Measurements from ENCODE around the gene RINL.

RINL gene

GRCh38 chr19:38915329-38916321 lies 37.5 kb upstream of the RINL start:
- Histone ChIP-seq H3K9me3 (ENCODE audit: insufficient read depth, low read depth, low read length) (no peaks in the 10 kb centered on the region), H3F3A (ENCODE audit: low read depth) (no peaks in the 10 kb centered on the region), H3K36me3 (ENCODE audit: insufficient read depth, low read length) (no peaks in the 10 kb centered on the region), H2AFZ (ENCODE audit: low read length) (no peak overlapping the region), H3K4me1 (ENCODE audit: insufficient read depth, low read length, poor library complexity, severe bottlenecking) (peaks cover 7% of the 10 kb centered on the region), H3K79me2 (ENCODE audit: insufficient read depth, low read length) (no peaks in the 10 kb centered on the region), H3K27me3 (ENCODE audit: insufficient read depth, low read length, poor library complexity, severe bottlenecking) (no peaks in the 10 kb centered on the region), H4K20me1 (ENCODE audit: insufficient read depth, low read length, poor library complexity, severe bottlenecking) (no peaks in the 10 kb centered on the region), H3K4me2 (ENCODE audit: low read depth, low read length, poor library complexity, severe bottlenecking) (no peak overlapping the region), H3K4me3 (ENCODE audit: low read length, poor library complexity, severe bottlenecking) (no peak overlapping the region), H3K9ac (ENCODE audit: low read depth, low read length, poor library complexity, severe bottlenecking) (no peak overlapping the region), H3K9me2 (replicated peaks; ENCODE audit: low read depth, low read length) (no peaks in the 10 kb centered on the region)
- TF ChIP-seq CTCF (conservative IDR thresholded peaks at IDR 0.05; ENCODE audit: low read length) = no peak
- no peak for TF ChIP-seq EZH2phosphoT487 (IDR thresholded peaks at IDR 0.05; ENCODE audit: borderline replicate concordance)

DNA sequence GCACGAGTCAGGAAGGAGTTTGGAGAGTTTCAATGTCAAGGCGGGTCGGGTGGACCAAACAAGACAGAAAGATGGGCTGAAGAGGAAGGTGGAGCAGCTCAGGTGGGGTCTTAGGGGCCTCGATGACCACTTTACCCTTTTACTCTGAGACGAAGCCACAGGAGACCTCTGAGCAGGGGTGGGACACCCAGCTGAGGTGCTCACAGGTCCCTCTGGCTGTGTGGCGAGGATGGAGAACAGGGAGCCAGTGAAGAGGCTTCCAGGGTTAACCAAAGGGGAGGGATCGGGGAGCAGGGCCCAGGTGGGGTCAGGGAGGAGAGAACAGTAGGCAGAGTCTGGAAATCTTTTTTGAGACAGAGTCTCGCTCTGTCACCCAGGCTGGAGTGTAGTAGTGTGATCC lies 35.9 kb upstream of the RINL start:
- H3K4me2 ChIP-seq (ENCODE audit: low read depth, low read length, poor library complexity, severe bottlenecking) = no peak overlapping the region
- H3K4me3 ChIP-seq (ENCODE audit: low read length, poor library complexity, severe bottlenecking) = no peak overlapping the region
- H3K27me3 ChIP-seq (ENCODE audit: insufficient read depth, low read length, poor library complexity, severe bottlenecking) = no peaks in the 10 kb centered on the region
- H3F3A ChIP-seq (ENCODE audit: low read depth) = no peaks in the 10 kb centered on the region
- no peaks in the 10 kb centered on the region for H3K36me3 ChIP-seq (ENCODE audit: insufficient read depth, low read length)
- no peak for TF ChIP-seq EZH2phosphoT487 (IDR thresholded peaks at IDR 0.05; ENCODE audit: borderline replicate concordance)
- no peak for TF ChIP-seq CTCF (conservative IDR thresholded peaks at IDR 0.05; ENCODE audit: low read length)
- no peaks in the 10 kb centered on the region for H3K9me2 ChIP-seq (replicated peaks; ENCODE audit: low read depth, low read length)
- no peaks in the 10 kb centered on the region for H3K79me2 ChIP-seq (ENCODE audit: insufficient read depth, low read length)
- peaks cover 7% of the 10 kb centered on the region for H3K4me1 ChIP-seq (ENCODE audit: insufficient read depth, low read length, poor library complexity, severe bottlenecking)
- no peak overlapping the region for H2AFZ ChIP-seq (ENCODE audit: low read length)
- no peak overlapping the region for H3K9ac ChIP-seq (ENCODE audit: low read depth, low read length, poor library complexity, severe bottlenecking)
- H4K20me1 ChIP-seq (ENCODE audit: insufficient read depth, low read length, poor library complexity, severe bottlenecking) = no peaks in the 10 kb centered on the region
- no peaks in the 10 kb centered on the region for H3K9me3 ChIP-seq (ENCODE audit: insufficient read depth, low read depth, low read length)

DNA sequence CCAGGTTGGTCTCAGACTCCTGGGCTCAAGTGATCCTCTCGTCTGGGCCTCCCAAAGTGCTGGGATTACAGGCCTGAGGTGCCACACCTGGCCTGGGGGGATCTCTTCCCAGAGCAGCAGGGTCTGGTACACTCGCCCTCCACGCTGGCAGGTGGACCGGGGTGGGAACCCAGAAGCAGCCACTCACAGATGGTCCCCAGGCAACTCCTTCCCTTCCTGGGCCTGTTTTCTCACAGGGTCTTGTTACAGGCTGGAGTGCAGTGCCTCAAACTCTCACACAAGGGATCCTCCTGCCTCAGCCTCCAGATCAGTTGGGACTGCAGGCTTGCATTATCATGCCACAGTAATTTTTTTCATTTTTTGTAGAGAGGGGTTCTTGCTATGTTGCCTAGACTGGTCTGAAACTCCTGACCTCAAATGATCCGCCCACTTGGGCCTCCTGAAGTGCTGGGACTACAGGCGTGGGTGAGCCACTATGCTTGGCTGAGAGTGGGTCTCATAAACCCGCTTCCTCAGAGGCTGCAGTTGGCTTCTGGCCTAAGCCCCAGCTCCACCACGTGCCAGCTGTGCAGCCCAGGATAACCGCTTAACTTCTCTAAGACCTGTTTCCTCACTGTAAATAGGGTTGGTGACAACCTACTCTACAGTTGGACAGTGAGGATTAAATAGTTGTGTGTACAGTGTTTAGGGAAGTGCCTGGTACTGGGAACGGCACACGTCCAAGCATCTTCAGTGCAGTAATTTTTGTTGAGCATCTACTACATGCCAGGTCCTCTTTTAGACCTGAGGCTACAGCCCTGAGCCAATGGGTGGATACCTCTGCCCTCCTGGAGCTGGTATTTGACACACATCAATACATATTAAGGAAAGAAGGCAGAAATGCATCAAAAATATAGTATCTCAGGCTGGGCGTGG lies 34.8 kb upstream of the RINL start:
- no peaks in the 10 kb centered on the region for H3K36me3 ChIP-seq (ENCODE audit: insufficient read depth, low read length)
- H3K27me3 ChIP-seq (ENCODE audit: insufficient read depth, low read length, poor library complexity, severe bottlenecking) = no peaks in the 10 kb centered on the region
- H3K4me3 ChIP-seq (ENCODE audit: low read length, poor library complexity, severe bottlenecking) = no peak overlapping the region
- no peak for TF ChIP-seq CTCF (conservative IDR thresholded peaks at IDR 0.05; ENCODE audit: low read length)
- no peak for TF ChIP-seq EZH2phosphoT487 (IDR thresholded peaks at IDR 0.05; ENCODE audit: borderline replicate concordance)
- H2AFZ ChIP-seq (ENCODE audit: low read length) = no peak overlapping the region
- peak overlapping the region; percentile 17 for H3K9ac ChIP-seq (ENCODE audit: low read depth, low read length, poor library complexity, severe bottlenecking)
- no peaks in the 10 kb centered on the region for H3F3A ChIP-seq (ENCODE audit: low read depth)
- no peaks in the 10 kb centered on the region for H4K20me1 ChIP-seq (ENCODE audit: insufficient read depth, low read length, poor library complexity, severe bottlenecking)
- H3K9me3 ChIP-seq (ENCODE audit: insufficient read depth, low read depth, low read length) = no peaks in the 10 kb centered on the region
- no peaks in the 10 kb centered on the region for H3K9me2 ChIP-seq (replicated peaks; ENCODE audit: low read depth, low read length)
- H3K4me1 ChIP-seq (ENCODE audit: insufficient read depth, low read length, poor library complexity, severe bottlenecking) = peaks cover 7% of the 10 kb centered on the region
- no peaks in the 10 kb centered on the region for H3K79me2 ChIP-seq (ENCODE audit: insufficient read depth, low read length)
- no peak overlapping the region for H3K4me2 ChIP-seq (ENCODE audit: low read depth, low read length, poor library complexity, severe bottlenecking)

Data from Loucy (cell line).